Suprapubic skin (tissue), 3 donors: ENCODE measurements around the gene MLH3.

ENCODE experiments used
- CTCF ChIP-seq, 2 donors: fragments of 200-600 bp in 1 of 2; fragments of 450-650 bp in 1 of 2; sonication (generic) in 1 of 2; IDR thresholded peaks; one replicate each; pipeline ENCODE4 v1.5.1; 2016 to 2019; ENCODE audit warnings: antibody characterized with exemption in 2 of 2, mild to moderate bottlenecking in 1 of 2, moderate library complexity in 1 of 2
- POLR2A ChIP-seq, 2 donors: fragments of 450-650 bp; IDR thresholded peaks; one replicate each; pipeline ENCODE4 v1.6.1; 2017; ENCODE audit warnings: antibody characterized with exemption in 2 of 2, mild to moderate bottlenecking in 2 of 2, moderate library complexity in 2 of 2

GRCh38 chr14:74968811-74969210 is 82.5 kb downstream of the MLH3 start:
- TF ChIP-seq POLR2A (IDR thresholded peaks at IDR 0.05) (no peak), CTCF (IDR thresholded peaks at IDR 0.05) (no peak)
